NCI-H524 treated with DMSO at 0.1 percent for 48 hours (cell line): ENCODE data around the gene BORCS5.
"Not testable (repeated sequence)": the region's sequence is repeated elsewhere in the genome, so short reads cannot be mapped to it uniquely, and the experiment has no call there.

ENCODE experiments used
- DNase-seq: peaks from one replicate; lab custom pipeline; 2025; lab: John Stamatoyannopoulos, UW

The BORCS5 gene

DNA sequence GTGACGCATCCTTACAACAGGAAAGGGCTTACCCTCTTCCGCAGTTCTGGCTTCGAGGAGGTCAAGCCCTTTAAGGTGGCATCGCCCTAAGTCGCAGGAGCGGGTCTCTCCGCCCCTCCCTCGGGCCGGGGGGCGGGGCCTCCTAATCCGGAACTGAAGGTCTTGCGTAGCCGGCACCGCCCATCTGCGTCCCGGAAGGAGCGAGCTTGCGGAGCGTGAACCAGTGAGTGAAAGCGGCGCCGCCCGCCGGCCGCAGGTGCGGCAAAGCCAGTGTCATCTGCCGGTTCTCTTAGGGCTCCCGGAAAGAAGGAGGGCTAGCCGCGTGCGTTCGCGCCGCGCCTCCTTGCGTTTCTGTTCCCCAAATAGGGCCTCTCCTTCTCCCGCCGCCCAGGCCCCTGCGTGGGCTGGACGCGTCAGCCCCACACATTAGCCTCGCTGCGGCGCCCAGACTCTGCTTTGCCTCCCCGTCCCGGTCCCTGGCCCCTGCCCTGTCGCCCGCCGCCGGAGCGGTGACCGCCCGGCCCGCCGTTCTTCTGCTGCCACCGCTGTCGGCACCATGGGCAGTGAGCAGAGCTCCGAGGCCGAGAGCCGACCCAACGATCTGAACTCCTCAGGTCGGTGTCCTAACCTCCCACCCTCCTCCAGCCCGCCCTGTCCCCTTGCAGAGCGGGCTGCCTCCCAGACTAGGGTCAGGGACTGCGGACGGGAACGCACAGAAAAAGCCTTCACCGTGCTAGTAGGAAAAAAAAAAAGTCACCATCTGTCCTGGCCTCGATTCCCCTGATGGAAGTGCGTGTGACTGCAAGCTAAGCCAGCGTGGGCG is at the start of gene BORCS5:
BORCS5 (plus strand) TSS at position 183 of the 823 bp plus-strand sequence; CDS start at position 557, 374 bp downstream.
- peak; percentile 73 for DNase-seq

- not testable (repeated sequence) for DNase-seq
Observed at GRCh38 chr12:12310695-12311094, 46.2 kb upstream of the BORCS5 start.

GRCh38 chr12:12315838-12316237 is 41.0 kb upstream of the BORCS5 start:
- DNase-seq, result no peak

DNA sequence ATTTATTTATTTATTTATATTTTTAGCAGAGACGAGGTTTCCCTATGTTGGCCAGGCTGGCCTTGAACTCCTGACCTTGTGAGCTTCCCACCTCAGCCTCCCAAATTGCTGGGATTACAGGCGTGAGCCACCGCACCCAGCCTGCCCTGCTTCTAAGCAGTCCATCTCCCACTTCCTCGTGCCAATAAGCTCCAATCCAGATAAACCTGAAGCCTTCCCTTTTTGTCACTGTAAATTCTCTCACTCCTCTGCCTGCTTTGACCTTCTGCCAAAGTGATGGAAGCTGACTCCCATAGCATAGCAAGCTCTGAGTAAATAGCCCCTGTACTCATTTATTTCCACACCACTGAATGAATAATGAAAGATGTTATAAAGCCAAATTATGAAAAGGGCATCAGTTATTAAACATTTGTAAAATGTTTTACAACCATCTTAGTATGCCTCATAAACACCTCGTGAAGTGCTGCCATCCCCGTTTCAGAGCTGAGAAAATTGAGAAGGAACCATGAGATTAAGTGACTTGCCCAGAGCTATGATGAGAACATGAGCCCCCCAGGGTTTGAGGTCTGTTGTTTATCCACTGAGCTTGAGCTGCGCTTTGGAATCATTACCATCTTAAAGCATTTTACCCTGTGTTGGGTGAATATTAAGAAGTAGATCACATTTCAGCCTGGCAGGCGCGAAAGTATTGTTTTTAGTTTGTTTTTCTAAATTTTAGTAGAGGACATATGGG is 37.3 kb upstream of the BORCS5 start:
- DNase-seq, result no peak

DNA sequence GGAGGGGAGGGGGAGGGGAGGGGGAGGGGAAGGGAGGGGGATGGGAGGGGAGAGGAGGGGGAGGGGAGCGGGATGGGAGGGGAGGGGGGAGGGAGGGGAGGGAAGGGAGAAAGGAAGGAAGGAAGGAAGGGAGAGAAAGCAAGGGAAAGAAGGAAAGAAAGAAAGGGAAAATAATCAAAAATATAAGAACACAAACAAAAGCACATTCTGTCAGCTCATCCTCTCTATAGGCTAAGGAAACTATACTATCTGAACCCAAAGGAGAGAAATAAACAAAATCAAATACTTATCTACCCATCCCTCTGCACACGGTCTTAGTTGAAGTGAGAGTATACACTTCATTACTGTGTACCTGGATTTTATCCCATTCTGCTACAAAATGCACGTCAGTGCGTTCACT is 33.8 kb upstream of the BORCS5 start:
- DNase-seq, result no peak

GRCh38 chr12:12323591-12323990 is 33.3 kb upstream of the BORCS5 start:
- no peak for DNase-seq

DNA sequence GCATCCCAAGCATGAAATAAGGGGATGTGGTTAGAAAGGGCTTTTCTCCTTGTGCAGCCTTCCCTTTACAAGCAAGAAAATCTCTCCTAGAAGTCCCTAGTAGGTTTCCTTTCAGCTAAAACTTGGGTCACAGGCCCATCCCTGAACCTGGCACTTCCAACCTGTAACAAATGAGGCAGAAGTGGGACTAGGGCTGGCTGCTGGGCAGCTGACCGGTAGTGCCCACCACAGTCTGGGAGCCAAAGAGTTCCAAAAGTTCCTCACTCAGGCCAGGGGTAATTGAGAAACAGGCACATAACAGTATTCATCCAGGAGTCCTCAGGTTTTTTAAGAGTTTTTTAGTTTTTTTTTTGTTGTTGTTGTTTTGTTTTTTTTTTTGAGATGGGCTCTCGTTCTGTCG is 30.6 kb upstream of the BORCS5 start:
- no peak for DNase-seq

GRCh38 chr12:12327802-12328201 is 29.1 kb upstream of the BORCS5 start:
- DNase-seq, result no peak

DNA sequence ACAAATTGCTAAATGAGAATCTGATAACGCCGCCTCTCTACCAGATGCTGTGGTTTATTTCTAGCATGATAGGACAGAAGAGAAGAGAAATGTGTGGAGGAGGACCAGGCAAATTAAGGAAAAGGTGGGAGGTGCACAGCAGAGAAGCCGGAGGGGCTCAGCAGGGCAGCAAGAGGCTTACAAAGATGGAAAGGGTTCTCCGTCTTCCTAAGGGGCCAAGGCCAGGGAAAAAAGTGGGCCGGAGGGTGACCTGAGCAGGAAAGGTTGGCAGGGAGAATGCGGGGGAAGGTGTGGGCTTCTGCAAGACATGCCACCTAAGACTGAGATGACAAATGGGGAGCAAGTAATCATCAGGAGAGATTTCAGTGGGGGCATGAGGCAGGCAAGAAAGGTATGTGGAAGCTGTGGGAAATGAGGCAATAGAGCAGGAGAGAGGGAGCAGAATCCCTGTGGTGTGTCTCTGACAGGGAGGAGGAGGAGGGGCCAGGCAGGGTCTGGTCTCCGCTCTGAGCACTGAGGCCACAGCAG is 25.6 kb upstream of the BORCS5 start:
- DNase-seq, result no peak

DNA sequence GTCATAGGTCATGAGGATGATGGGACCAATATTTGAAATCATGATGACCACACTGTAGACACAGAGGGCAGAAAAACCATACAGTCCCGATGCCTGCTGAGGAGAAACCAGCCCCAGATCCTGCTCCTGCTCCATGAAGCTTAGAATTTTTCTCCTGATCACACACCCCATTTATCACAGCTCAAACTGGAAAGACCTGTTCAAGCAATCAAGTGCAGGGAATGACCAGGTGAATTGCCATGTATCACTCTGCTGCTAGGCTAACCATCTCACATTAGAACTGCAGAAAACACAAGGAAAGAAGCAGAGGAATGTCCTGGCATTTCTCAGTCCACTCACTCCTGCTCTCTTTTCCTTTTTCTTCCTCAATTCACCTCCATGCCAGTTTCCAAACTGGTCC is 25.0 kb upstream of the BORCS5 start:
- no peak for DNase-seq

- DNase-seq, result no peak
Observed at GRCh38 chr12:12333407-12334366, 23.2 kb upstream of the BORCS5 start.

- DNase-seq, result no peak
Observed at GRCh38 chr12:12334367-12335040, 22.4 kb upstream of the BORCS5 start.

DNA sequence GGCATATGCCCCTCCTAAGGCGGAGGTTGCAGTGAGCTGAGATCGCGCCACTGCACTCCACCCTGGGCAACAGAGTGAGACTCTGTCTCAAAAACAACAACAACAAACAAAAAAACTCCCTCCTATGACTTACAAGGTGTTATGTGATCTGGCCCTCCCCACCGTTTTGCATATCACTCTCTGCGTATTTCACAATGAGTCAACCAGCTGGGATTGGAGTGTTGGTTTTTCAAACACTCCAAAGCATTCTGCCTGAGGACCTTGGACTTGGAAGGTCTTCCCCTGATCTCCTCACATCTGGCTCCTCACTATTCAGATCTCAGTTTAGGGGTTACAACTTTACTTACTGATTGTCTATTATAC is 20.8 kb upstream of the BORCS5 start:
- DNase-seq, result no peak

GRCh38 chr12:12336511-12336910 is 20.4 kb upstream of the BORCS5 start:
- DNase-seq, result no peak

- no peak for DNase-seq
Observed at GRCh38 chr12:12338527-12339168, 18.2 kb upstream of the BORCS5 start.

GRCh38 chr12:12349711-12350665 is 6.9 kb upstream of the BORCS5 start, which contains the start of gene MANSC1:
Gene MANSC1, minus strand, starts transcription at chr12:12350242. Its CDS starts 6,928 bp downstream, at chr12:12343314.
- DNase-seq, result peak; percentile 24

- DNase-seq, result no peak
Observed at GRCh38 chr12:12350868-12351463, 5.9 kb upstream of the BORCS5 start.

DNA sequence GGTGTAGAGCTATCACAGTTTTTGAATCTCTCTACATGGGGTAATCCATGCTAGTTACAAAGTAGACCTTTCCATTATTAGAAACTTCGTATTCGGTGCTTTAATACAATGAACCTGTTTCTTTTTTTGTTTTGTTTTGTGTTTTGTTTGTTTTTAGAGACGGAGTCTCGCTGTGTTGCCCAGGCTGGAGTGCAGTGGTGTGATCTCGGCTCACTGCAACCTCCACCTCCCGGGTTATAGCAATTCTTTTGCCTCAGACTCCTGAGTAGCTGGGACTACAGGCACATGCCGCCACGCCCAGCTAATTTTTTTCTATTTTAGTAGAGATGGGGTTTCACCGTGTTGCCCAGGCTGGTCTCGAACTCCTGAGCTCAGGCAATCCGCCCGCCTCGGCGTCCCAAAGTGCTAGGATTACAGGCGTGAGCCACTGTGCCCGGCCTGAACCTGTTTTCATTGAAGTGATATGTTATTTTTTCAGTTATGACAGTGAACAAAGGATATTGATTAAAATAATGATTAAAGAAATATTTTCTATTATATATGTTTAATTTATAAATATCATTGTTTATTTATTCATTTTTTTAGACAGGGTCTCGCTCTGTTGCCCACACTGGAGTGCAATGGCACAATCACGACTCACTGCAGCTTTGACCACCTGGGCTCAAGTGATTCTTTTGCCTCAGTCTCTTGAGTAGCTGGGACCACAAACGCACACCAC is 5.3 kb upstream of the BORCS5 start:
- DNase-seq, result not testable (repeated sequence)
